NCI-H1105 (cell line): ENCODE data around the gene PLEKHA7.
"Not testable (repeated sequence)": the region's sequence is repeated elsewhere in the genome, so short reads cannot be mapped to it uniquely, and the experiment has no call there.

Experiments
- DNase-seq: peaks from one replicate; lab custom pipeline; 2025; lab: John Stamatoyannopoulos, UW

Gene PLEKHA7, protein sequence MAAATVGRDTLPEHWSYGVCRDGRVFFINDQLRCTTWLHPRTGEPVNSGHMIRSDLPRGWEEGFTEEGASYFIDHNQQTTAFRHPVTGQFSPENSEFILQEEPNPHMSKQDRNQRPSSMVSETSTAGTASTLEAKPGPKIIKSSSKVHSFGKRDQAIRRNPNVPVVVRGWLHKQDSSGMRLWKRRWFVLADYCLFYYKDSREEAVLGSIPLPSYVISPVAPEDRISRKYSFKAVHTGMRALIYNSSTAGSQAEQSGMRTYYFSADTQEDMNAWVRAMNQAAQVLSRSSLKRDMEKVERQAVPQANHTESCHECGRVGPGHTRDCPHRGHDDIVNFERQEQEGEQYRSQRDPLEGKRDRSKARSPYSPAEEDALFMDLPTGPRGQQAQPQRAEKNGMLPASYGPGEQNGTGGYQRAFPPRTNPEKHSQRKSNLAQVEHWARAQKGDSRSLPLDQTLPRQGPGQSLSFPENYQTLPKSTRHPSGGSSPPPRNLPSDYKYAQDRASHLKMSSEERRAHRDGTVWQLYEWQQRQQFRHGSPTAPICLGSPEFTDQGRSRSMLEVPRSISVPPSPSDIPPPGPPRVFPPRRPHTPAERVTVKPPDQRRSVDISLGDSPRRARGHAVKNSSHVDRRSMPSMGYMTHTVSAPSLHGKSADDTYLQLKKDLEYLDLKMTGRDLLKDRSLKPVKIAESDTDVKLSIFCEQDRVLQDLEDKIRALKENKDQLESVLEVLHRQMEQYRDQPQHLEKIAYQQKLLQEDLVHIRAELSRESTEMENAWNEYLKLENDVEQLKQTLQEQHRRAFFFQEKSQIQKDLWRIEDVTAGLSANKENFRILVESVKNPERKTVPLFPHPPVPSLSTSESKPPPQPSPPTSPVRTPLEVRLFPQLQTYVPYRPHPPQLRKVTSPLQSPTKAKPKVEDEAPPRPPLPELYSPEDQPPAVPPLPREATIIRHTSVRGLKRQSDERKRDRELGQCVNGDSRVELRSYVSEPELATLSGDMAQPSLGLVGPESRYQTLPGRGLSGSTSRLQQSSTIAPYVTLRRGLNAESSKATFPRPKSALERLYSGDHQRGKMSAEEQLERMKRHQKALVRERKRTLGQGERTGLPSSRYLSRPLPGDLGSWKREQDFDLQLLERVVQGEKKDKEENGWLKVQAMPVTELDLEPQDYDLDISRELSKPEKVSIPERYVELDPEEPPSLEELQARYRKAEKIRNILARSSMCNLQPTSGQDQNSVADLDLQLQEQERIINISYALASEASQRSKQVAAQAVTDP

DNA sequence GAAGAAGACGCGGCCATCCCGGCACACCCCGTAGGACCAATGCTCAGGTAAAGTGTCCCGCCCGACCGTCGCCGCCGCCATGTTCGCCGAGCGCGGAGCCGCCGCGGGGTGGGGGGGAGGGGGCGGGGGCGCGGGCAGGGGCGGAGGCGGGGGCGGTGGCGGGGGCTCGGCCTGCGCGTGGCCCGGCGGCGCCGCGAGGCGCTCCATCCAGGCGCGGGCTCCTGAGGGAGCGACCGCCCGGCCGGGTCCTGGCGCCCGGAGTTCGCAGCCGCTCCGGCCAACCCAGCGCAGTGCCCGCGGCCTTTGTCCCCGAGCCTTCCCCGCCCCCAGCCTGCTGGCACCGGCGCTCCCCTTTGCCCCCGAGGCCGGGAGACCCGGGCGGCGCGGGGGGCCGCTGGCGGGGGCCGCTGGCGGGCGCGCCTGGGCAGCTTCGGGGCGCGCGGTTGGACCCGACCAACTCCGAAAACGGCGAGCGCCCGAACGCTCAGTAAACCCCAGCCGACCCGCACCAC is at the start of gene PLEKHA7:
Gene PLEKHA7, minus strand, starts transcription at position 94 of the 512 bp plus-strand sequence. Its CDS starts 13 bp downstream, at position 81.
- DNase-seq: no peak

DNA sequence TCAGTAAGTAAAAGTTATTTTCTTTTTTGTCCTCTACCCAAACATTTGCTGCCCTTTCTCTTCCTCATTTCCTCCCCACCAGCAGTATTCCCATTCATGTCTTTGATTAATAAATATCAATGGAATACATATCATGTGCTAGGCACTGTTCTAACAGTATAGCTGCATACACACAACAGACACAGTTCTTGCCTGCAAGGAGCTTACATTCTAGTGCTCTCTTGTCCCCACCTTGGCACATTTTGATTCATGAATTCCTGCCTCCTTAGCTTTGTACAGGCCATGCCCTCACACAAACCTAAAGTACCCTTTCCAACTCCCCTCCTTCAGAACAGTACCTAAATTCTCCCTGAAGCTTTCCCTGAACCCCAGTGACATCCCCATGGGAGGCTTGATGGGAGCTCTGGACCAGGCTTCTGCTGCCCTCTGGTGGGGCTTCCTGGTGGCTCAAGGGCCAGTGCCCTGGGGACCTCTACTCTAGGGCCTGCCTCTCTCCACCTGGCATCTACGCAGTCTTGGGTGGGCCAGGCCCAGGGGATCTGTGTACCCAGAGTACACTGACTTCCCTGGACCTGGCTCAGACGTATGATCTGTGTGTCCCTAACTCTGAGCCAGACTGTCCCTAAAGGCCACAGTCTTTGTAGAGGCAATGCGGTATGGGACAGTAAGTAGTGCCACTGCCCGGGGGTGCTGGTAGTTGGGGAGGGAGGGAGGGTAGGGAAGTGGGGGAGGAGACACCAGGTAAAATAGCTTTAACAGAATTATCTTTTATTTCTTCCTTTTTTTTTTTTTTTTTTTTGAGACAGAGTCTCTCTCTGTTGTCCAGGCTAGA is 49.2 kb upstream of the PLEKHA7 start:
- peak; percentile 10 for DNase-seq

DNA sequence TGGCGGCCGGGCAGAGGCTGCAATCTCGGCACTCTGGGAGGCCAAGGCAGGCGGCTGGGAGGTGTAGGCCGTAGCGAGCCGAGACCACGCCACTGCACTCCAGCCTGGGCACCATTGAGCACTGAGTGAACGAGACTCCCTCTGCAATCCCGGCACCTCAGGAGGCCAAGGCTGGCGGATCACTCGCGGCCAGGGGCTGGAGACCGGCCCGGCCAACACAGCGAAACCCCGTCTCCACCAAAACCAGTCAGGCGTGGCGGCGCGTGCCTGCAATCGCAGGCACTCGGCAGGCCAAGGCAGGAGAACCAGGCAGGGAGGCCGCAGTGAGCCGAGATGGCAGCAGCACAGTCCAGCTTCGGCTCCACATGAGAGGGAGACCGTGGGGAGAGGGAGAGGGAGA is 36.9 kb upstream of the PLEKHA7 start:
- DNase-seq: not testable (repeated sequence)

DNA sequence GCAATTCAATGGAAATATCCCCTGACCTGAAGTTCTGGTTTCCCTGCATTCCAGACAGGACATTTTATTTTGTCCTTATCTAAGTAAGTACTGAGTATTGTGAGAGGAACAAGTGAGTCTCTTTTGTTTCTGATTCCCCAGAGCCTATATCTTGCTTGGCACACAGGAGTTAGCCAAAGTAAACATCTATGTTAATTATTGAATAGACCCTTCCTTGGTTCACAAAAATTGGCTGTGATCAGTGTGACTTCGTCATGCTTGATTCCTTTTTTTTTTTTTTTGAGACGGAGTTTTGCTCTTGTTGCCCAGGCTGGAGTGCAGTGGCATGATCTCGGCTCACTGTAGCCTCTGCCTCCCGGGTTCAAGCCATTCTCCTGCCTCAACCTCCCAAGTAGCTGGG is 34.3 kb upstream of the PLEKHA7 start:
- not testable (repeated sequence) for DNase-seq

DNA sequence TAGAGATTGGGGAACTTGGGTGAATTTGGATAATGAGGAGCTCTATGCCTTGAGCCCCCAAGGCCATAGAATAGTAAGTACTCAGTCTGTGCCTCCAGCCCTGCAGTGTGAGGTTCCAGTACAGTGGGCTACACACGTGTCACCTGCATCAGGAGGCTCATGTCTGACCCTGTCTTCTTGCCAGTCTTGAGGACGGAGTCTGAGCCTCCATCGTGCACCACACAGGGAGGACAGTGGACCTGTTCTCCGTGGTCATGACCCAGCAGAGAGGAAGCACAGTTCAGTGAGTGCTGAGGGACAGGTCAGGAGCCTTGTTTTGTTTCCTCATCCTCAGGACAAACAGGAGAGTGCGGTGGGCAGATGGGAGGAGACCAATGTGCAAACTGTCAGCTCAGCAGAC is 32.5 kb upstream of the PLEKHA7 start:
- DNase-seq: no peak

DNA sequence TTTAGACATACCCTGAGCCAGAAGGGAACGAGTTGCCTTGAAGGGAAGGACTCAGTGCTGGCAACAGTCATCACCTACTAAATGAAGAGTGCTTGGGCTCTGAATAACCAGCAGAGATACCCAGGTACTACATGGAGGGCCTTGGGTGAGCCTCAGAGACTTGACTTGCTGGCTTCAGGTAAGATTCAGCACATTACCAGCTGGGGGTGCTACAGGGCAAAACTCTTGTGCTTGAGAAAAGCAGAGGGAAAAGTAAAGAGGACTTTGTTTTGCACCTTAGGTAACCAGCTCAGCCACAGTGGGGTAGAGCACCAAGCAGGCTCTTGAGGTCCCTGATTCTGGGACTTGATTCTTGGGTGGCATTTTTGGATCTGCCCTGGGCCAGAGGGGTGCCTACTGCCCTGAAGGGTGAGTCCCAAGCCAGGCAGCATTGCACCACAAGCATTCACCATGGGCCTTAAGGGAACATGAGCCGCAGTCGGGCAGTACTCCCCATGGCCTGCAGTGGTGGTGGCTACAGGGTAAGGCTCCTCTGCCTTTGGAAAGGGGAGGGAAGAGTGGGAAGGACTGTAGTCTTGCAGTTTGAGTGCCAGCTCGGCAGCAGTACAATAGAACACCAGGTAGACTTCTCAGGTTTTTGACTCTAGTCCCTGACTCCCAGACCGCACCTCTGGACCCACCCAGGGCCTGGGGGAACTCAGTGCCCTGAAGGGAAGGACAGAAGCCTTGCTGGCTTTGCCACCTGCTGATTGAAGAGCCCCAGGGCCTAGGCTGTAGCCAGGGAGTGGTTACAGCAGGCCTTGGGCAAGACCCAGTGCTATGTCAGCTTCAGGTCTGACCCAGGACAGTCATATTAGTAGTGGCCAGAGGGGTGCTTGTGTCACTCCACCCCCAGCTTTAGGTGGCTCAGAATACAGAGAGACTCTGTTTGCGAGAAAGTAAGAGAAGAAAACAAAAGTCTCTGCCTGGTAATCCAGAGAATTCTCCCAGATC is 22.7 kb upstream of the PLEKHA7 start:
- DNase-seq: no peak

DNA sequence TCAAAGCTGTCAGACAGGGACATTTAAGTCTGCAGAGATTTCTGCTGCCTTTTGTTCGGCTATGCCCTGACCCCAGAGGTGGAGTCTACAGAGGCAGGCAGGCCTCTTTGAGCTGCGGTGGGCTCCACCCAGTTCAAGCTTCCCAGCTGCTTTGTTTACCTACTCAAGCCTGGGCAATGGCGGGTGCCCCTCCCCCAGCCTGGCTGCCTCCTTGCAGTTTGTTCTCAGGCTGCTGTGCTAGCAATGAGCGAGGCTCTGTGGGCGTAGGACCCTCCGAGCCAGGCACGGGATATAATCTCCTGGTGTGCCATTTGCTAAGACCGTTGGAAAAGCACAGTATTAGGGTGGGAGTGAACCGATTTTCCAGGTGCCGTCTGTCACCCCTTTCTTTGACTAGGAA is 19.8 kb upstream of the PLEKHA7 start:
- DNase-seq: not testable (repeated sequence)

DNA sequence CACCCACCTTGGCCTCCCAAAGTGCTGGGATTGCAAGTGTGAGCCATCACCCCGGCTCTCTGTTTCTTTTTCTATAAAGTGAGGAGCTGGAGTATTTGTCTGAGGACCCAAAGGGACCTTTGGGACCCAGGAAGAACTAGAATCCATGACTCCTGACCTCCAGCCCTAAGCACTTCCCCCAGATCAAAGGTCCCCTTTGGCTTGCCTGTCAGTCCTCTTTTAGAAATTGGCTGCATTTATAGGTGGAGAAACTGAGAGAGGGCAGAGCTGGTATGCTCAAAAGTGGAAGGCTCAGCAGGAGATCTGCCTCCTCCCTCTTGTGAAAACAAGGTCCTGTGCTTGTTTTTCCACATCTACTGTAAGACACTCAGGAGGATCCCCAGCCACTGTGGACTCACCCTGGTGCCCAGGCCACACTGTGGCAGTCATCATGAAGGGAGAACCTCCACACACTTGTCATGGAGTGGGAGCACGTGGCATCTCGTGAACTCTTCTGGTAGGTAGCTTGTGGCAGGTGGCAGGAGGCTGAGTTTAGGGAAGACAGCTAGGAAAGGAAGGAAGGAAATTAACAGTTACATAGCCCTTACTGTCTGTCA is 12.4 kb upstream of the PLEKHA7 start:
- DNase-seq: no peak

DNA sequence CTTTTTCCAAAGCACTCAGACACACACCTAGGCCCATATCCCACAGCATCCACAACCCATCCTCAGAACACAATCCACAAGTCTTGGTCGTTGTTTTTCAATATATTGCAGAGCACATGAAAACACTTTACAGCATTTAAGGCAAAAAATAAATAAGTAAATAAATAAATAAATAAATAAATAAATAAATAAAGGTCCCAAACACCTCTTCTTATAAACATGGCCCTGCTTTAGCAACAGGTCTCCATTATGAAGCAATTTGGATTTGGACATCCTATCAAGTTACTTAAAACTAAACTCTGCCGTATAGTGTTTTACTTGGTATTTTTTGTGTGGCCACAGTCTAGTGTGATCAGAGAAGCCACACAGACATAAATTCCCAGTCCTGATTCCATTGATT is 10.7 kb upstream of the PLEKHA7 start:
- DNase-seq: no peak

DNA sequence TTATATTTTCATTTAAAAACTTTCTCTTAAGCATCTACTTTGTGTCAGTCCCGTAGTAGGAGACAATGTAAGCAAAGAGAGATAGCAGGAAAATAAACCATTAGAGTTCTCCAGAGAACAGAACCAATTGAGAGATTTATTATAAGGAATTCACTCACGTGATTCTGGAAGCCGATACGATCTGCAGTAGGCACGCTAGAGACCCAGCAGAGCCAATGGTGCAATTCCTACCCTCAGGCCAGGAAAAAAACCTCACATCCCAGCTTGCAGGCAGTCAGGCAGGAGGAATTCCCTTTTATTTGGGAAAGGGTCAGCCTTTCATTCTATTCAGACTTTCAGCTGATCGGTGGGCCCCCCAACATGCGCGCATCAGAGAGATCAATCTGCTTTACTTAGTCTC is 7.3 kb upstream of the PLEKHA7 start:
- no peak for DNase-seq

DNA sequence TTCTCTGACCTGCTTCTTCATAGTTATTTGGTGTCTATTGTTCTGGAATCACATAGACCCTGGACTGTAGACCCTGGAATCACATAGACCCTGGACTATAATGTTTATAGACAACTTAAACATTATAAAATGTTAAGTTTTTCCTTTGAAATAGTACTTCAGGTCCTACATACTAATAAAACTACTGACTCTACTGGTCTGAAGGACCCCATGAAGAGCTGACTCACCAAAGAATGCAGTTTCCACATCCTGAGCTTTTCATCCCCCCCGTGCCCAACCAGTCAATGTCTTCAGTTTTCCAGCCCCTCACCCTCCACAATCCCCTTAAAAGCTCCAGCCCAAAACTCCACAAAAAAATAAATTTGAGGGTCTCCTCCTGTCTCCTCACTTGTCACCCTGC is 6.6 kb upstream of the PLEKHA7 start:
- DNase-seq: no peak

DNA sequence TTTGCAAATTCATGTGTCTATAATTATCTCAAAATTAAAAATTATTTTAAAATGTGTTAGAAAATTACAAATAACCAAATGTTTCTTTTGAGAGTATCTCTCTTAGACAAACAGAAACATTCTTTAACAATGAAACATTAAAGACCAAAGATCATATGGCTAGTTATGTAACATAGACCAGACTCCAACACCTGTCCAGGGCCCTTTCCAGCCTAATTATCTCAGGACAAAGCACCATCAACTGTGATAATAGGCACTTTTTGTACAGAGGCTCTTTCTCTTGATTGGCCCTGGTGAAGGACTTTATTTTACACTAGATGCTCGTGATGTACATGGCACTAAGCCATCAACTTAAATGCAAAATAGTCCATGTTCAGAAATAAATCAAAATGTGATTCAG is 5.0 kb upstream of the PLEKHA7 start:
- DNase-seq: peak; percentile 42

DNA sequence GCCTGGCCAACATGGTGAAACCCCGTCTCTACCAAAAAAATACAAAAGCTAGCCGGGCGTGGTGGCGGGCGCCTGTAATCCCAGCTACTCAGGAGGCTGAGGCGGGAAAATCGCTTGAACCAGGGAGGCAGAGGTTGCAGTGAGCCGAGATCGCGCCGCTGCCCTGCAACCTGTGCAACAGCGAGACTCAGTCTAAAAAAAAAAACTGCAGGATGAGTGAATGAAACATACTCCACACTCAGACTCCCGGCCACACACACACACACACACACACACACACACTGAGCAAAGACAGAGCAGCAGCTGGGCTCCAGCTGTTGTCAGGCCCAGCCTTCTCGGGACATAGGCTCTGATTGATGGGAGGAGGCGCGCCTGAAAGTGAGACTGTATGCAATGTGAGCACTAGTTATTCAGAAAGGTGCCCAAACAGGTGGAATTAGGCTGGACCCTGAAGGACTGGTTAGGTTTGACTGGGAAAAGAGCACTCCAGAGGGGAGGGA is 1.5 kb upstream of the PLEKHA7 start:
- DNase-seq: no peak

DNA sequence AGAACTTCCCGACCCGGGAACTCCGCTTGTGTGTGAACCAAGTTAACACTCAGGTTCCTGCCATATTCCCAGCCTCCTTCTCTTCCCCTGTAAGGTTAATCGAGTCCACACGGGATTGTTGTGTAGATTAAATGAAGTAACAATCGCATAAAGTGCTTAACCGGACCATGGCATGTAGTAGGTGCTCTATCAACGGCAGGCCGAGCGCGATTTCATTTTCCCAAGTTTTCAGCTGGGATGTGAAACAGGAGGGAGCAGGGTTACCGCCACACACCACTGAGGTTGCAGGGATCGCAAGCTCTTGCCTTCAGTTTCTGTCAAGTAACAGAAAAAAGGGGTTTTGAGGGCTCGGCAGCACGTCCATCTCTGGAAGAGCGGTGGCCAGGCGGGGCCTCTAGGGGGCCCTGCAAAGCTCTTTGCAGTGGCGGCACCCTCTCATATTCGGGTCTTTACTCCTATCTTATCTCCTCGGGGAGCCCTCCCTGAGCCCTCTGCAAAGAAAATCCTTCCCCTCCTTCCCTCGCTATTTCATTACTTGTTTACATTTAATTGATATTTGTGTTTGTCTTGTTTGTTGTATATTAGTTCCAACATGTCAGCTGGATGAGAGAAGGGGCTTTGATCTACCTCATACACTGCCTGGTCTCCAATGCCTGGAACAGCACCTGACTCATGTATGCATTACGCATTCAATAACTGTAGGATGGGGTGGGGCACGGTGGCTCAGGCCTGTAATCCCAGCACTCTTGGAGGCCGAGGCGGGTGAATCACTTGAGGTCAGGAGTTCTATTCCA is 816 bp upstream of the PLEKHA7 start:
- peak; percentile 68 for DNase-seq

DNA sequence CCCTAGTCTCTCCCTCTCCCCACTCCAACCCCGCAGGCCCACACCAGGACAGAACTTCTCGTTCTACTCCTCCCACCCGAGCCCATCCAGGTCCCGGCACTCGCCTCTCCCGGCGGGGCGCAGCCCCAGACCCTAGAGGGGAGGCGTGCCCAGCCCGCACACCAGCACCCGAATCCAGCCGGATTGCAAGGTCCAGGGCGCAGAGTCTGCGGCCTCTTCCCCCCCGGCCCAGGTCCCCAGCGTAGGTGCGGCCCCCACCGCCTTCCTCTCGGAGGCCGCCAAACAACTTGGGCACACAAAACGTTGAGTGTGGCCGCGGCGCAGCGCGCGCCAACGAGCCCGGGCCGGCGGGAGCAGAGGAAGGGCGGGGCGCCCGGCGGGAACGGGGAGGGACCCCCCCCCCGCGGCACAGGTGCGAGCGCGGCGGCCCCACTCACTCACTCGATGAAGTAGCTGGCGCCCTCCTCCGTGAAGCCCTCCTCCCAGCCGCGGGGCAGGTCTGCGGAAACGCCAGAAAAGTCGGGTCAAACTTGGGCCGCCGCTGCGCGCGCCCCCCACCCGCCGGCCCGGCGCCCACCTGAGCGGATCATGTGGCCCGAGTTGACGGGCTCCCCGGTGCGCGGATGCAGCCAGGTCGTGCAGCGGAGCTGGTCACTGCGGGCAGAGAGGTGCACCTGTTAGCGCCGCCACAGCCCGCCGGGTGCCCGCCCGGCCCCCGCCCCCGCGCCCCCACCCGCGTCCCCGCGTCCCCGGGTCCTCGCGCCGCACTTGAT is 480 bp downstream of the PLEKHA7 start:
- DNase-seq: peak; percentile 31

DNA sequence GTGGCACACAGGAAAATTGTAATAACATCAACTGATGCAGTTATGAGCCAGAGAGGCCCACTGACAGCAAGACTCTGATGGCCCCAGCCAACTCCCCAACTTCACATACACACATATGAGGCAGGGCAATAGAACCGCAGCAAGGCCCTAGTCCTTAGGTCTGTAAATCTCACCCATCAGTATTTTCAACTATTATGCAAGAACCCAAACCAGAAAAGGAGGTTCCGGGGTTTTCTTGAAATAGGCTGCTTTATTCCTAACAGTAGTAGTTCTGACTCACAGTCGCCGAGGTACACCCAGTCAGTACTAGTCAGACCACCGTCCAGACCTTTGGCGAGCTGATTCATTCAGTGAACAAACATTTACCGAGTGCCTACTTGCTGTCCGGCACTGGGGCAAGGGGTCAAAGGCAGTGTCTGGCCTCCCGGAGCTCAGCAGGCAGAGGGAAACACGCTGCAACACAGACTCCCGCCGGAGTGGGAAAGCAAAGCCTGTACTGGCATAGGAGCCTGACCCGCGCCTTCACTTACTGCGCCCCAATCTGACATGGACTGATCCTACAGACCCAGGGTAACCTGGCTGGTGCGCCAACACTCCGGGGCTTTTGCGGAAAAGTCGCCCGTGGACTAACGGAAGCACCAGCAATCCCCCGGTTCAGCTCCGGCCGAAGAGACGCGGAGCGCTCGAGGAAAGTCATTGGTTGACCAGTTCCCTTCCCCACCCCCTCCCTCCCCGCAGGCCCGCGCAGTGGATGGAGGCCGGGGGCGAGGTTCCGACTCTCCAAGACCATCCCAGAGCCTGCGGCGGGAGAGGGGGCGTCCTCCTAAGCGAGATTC is 1.3 kb downstream of the PLEKHA7 start:
- no peak for DNase-seq

DNA sequence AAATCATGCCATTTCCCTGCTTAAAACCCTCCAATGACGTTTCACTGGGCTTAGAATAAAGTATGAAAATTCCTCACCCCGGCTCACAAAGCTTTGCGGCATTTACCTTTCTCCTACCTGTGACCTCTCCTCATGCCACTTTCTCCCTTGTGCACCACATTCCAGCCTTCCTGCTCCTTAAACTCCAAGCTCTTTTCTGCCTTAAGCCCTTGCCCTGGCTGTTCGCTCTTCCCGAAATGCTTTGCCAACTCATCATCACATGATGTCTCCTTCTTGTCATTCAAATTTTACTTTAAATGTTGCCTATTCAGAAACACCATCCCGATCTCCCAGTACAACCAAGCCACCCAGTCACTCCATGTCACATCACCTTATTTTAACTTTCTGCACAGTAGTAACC is 2.0 kb downstream of the PLEKHA7 start:
- no peak for DNase-seq
